Vagina (tissue), 2 donors: ENCODE measurements around the gene PRKCE. TPM values are rescaled to one million over a fixed set of nuclear protein-coding genes. Genes with fewer than 3 reads are reported as not detected.

Experiments
- DNase-seq, 2 donors: peaks; one replicate each; pipeline ENCODE4 v3.0.0-alpha.2; 2017; ENCODE audit errors: extremely low spot score in 2 of 2
- H3K27ac ChIP-seq: fragments of 200-600 bp; sonication (generic); one replicate; pipeline ENCODE4 v1.5.1; 2019
- H3K27me3 ChIP-seq: fragments of 200-600 bp; sonication (generic); one replicate; pipeline ENCODE4 v1.5.1; 2019
- H3K36me3 ChIP-seq, 2 donors: fragments of 200-600 bp; sonication (generic); one replicate each; pipeline ENCODE4 v1.5.1; 2017 to 2019
- H3K4me1 ChIP-seq: fragments of 200-600 bp; sonication (generic); one replicate; pipeline ENCODE4 v1.5.1; 2019
- H3K4me3 ChIP-seq, 2 donors: fragments of 200-600 bp; sonication (generic); 1 replicate in 1 of 2; 2 replicates in 1 of 2; pipeline ENCODE4 v1.5.1; 2016 to 2019
- H3K9me3 ChIP-seq: fragments of 200-600 bp; sonication (generic); one replicate; pipeline ENCODE4 v1.5.1; 2019
- CTCF ChIP-seq, 3 experiments: fragments of 450-650 bp in 2 of 3; fragments of 200-600 bp in 1 of 3; sonication (generic) in 1 of 3; IDR thresholded peaks; one replicate each; pipeline ENCODE4 v1.5.1; 2017 to 2019; ENCODE audit warnings: antibody characterized with exemption in 3 of 3, mild to moderate bottlenecking in 2 of 3, moderate library complexity in 2 of 3
- POLR2A ChIP-seq, 2 donors: fragments of 450-650 bp; IDR thresholded peaks; one replicate each; pipeline ENCODE4 v1.6.1; 2017; ENCODE audit warnings: antibody characterized with exemption in 2 of 2, mild to moderate bottlenecking in 2 of 2, moderate library complexity in 2 of 2
- POLR2AphosphoS5 ChIP-seq, 2 donors: sonication (generic); formaldehyde crosslinking; IDR thresholded peaks; one replicate each; pipeline ENCODE4 v1.9.0; 2017; ENCODE audit warnings: antibody characterized with exemption in 2 of 2, mild to moderate bottlenecking in 2 of 2, low read depth in 1 of 2; ENCODE audit not compliant: insufficient read depth in 1 of 2
- intact Hi-C: fragments of 100-400 bp; cut with DNase I; formaldehyde crosslinking; loops from one replicate; pipeline ENCODE4 v1.15.1; 2023
- total RNA-seq: library from RNA; depleted of rRNA; stranded (reverse); fragments of >200 nt; gene quantifications from one replicate; pipeline ENCODE4 v1.2.3, GENCODE V29; 2016

Gene PRKCE
- total RNA-seq, 1 donor from 2014 or later, result 11.8 TPM

DNA sequence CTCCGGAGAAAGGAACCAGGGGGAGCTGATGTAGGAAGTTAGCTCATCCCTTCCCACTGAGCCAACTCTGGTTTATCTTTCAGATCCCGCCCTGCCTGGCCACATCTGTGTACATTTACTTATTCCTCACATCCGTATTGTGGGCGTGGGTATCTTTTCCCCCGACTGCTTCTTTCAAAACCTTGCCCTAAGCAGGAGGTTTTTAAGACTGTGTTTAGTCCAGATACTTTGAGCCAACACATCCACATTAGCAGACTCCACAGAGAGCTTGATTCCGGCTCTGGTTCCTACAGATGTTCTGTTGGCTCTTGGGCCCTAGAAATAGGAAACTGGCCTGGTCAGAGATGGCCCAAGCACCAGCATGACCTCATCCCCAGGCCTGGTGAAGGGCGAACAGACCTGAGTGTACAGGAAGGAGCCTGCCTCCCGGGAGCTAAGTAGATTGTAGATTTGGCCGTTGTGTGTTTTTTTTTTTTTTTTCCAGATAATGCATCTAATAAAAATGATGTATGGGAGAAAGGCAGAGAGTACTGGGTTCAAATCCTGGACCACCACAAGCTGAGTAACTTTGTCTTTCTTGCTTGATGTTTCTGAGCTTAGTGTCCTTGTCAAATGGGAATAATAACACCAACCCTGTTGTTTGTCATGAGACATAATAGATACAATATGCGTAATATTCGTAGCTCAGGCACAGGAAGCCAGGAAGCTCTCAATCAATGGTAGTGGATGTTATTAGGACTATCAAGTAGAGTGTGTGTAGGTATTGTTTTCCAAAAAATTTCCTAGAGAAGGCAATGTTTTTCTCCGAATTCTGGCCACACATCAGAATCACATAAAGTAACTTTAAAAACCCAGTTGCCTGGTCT, 92.3 kb downstream of the PRKCE start:
- no peak for DNase-seq
- H3K27ac ChIP-seq, result peak overlapping the region; percentile 56
- H3K27me3 ChIP-seq, result no peaks in the 10 kb centered on the region
- TF ChIP-seq POLR2A (IDR thresholded peaks at IDR 0.05) (no peak), CTCF (IDR thresholded peaks at IDR 0.05) (no peak), POLR2AphosphoS5 (IDR thresholded peaks at IDR 0.05; ENCODE audit: insufficient read depth in 1 of 2, low read depth in 1 of 2) (no peak)
- no peaks in the 10 kb centered on the region for H3K36me3 ChIP-seq
- peaks cover 16% of the 10 kb centered on the region for H3K4me1 ChIP-seq
- no peaks in the 10 kb centered on the region for H3K9me3 ChIP-seq
- intact Hi-C loops, result no loop called here
- no peak overlapping the region for H3K4me3 ChIP-seq

DNA sequence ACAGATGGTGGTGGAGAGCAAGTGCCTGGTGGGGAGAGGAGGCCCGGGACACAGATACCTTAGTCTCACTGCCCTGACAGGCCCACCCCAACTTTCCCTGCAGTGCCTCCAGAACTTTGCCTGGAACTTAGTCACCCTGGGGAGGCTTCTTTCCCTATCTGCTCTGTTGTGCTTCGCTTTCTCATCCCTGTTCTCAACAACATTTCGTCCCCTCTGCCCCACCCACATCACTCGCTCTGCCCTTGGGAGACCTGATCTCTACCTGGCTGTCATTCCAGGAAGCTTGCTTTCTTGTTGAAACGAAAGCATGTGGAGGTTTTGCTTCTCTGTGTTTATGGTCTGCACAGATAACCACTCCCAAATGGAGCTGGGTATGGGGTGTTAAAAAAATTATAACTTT, 93.8 kb downstream of the PRKCE start:
- no peaks in the 10 kb centered on the region for H3K9me3 ChIP-seq
- TF ChIP-seq POLR2AphosphoS5 (IDR thresholded peaks at IDR 0.05; ENCODE audit: insufficient read depth in 1 of 2, low read depth in 1 of 2), result no peak
- no peak for TF ChIP-seq CTCF (IDR thresholded peaks at IDR 0.05)
- TF ChIP-seq POLR2A (IDR thresholded peaks at IDR 0.05), result no peak
- peak overlapping the region; percentile 67 for H3K27ac ChIP-seq
- no peaks in the 10 kb centered on the region for H3K36me3 ChIP-seq
- no peak for DNase-seq
- intact Hi-C loops, result no loop called here
- H3K27me3 ChIP-seq, result no peaks in the 10 kb centered on the region
- peaks cover 23% of the 10 kb centered on the region for H3K4me1 ChIP-seq
- no peak overlapping the region for H3K4me3 ChIP-seq

- no peaks in the 10 kb centered on the region for H3K9me3 ChIP-seq
- no peaks in the 10 kb centered on the region for H3K36me3 ChIP-seq
- intact Hi-C loops, result no loop called here
- no peak for DNase-seq
- H3K27me3 ChIP-seq, result no peaks in the 10 kb centered on the region
- no peak for TF ChIP-seq POLR2AphosphoS5 (IDR thresholded peaks at IDR 0.05; ENCODE audit: insufficient read depth in 1 of 2, low read depth in 1 of 2)
- no peak for TF ChIP-seq CTCF (IDR thresholded peaks at IDR 0.05)
- TF ChIP-seq POLR2A (IDR thresholded peaks at IDR 0.05), result no peak
- no peak overlapping the region for H3K4me3 ChIP-seq
- H3K27ac ChIP-seq, result no peak overlapping the region
- H3K4me1 ChIP-seq, result peaks cover 23% of the 10 kb centered on the region
Observed at GRCh38 chr2:45746888-45747287, 95.4 kb downstream of the PRKCE start.

- H3K4me3 ChIP-seq, result no peak overlapping the region
- no peak for TF ChIP-seq CTCF (IDR thresholded peaks at IDR 0.05)
- no peak for TF ChIP-seq POLR2AphosphoS5 (IDR thresholded peaks at IDR 0.05; ENCODE audit: insufficient read depth in 1 of 2, low read depth in 1 of 2)
- no peak for TF ChIP-seq POLR2A (IDR thresholded peaks at IDR 0.05)
- peaks cover 26% of the 10 kb centered on the region for H3K4me1 ChIP-seq
- H3K9me3 ChIP-seq, result no peaks in the 10 kb centered on the region
- intact Hi-C loops, result no loop called here
- no peak overlapping the region for H3K27ac ChIP-seq
- H3K27me3 ChIP-seq, result no peaks in the 10 kb centered on the region
- no peaks in the 10 kb centered on the region for H3K36me3 ChIP-seq
- DNase-seq, result no peak
Observed at GRCh38 chr2:45747363-45747762, 95.9 kb downstream of the PRKCE start.

- Histone ChIP-seq H3K9me3 (no peaks in the 10 kb centered on the region), H3K27ac (peak overlapping the region; percentile 63), H3K36me3 (no peaks in the 10 kb centered on the region), H3K27me3 (no peaks in the 10 kb centered on the region), H3K4me1 (peaks cover 35% of the 10 kb centered on the region), H3K4me3 (no peak overlapping the region)
- no peak for DNase-seq
- intact Hi-C loops, result no loop called here
- no peak for TF ChIP-seq CTCF (IDR thresholded peaks at IDR 0.05)
- no peak for TF ChIP-seq POLR2A (IDR thresholded peaks at IDR 0.05)
- TF ChIP-seq POLR2AphosphoS5 (IDR thresholded peaks at IDR 0.05; ENCODE audit: insufficient read depth in 1 of 2, low read depth in 1 of 2), result no peak
Observed at GRCh38 chr2:45748239-45748638, 96.8 kb downstream of the PRKCE start.
